Skeletal muscle satellite cell (primary cell): ENCODE measurements around the gene DDX46. TPM values are rescaled to one million over a fixed set of nuclear protein-coding genes. Genes with fewer than 3 reads are reported as not detected.

ENCODE experiments used
- small RNA-seq: library from RNA; depleted of rRNA; stranded (forward); fragments of <200 nt; gene quantifications from one replicate; pipeline ENCODE3, GENCODE V24; 2012

Gene DDX46

Small RNA genes lying within 50 kb of the gene (small RNA-seq; reads per million reads assigned to genes)
- not detected for gene RNU6-757P
